GM19467 (cell line): ENCODE measurements around the gene FXYD1.
"Not testable (repeated sequence)": the region's sequence is repeated elsewhere in the genome, so short reads cannot be mapped to it uniquely, and the experiment has no call there.

Experiments
- ATAC-seq: cut with Tn5 transposase; IDR thresholded peaks from one replicate; pipeline ENCODE4 v1.9.1; 2021; ENCODE audit warnings: mild to moderate bottlenecking, moderate library complexity; ENCODE audit not compliant: unreplicated experiment

The FXYD1 gene

DNA sequence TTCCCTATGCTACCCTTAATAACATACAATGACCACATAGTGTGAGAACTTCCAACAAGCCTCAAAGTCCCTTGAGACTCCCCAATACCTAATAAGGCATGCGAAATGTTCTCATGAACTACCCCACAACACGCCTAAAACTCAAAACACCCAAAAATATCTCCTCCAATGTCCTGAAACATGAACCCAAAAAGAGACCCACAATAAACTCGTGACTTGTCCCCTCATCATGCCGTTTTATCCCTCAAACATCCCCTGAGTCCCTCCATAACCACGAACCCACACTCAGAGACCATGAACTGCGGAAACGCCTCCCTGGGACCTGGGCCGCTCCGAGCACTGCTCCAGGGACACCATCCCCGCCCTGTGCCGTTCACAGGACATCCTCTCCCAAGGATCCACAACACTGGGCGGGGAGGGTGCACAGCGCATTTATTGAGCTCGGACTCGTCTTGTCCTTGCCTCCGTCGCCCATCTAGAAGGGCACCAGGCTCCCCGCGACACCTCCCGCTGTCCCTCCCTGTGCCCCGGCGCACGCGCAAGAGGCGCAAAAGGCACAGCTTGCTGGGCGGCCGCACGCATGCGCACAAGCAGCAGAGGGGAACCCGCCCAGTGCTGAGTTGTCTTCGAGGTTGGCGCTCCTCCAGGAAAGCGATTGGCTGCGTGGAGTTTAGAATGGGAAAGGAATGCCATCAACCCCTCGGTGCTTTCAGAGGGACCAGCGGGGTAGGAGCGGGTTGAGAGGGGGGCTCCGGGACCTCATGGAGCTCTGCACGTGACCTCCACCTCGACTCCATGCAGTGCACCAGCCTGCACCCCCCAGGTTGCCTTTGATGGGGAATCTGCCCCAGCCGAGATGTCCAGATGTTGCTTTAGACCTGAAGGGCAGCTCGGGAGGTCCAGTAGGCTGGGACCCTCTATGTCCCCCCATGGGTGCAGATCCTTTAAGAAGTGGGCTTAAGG lies 14.2 kb upstream of the FXYD1 start:
- no peak for ATAC-seq

DNA sequence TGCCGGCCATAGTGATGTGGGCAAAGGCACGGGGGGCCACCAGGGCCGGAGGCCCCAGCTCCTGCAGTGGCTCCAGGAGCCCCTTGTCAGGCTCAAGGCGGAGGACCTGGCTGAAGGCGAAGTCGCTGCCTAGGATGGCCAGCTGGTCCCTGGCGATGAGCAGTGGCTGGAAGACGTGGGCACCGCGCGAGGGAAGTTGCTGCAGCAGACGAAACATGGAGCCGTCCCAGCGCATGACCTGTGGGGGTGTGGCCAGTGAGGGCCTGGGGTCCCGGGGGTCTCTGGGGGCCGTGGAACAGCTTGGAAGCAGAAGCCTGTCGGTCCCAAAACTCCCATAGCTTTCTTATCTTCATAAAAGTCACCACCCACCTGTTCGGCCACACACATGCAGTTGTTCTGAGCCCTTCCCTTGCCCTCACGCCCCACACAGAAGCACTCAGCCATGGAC lies 13.3 kb upstream of the FXYD1 start:
- ATAC-seq = no peak

GRCh38 chr19:35125749-35126623 lies 12.6 kb upstream of the FXYD1 start:
- ATAC-seq = no peak

GRCh38 chr19:35126624-35126959 lies 12.0 kb upstream of the FXYD1 start:
- no peak for ATAC-seq

DNA sequence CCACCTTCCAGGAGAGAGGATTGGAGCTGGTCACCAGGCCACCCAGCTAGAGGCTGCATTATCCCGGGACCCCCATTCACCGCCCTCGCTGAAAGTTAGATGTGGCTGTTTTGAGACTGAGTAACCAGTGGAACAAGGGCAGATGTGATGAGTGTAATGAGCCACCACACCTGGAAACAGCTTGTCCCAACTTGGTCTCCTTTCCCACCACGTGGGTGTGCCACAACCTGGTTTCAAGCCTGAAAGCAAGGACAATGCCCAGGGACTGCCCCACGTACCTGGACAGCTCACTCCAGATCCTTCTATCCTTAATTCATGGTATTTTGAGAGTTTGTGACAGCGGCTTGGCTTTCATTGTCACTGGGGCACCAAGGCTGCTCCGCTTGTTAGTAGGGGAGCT lies 10.8 kb upstream of the FXYD1 start:
- ATAC-seq = no peak

DNA sequence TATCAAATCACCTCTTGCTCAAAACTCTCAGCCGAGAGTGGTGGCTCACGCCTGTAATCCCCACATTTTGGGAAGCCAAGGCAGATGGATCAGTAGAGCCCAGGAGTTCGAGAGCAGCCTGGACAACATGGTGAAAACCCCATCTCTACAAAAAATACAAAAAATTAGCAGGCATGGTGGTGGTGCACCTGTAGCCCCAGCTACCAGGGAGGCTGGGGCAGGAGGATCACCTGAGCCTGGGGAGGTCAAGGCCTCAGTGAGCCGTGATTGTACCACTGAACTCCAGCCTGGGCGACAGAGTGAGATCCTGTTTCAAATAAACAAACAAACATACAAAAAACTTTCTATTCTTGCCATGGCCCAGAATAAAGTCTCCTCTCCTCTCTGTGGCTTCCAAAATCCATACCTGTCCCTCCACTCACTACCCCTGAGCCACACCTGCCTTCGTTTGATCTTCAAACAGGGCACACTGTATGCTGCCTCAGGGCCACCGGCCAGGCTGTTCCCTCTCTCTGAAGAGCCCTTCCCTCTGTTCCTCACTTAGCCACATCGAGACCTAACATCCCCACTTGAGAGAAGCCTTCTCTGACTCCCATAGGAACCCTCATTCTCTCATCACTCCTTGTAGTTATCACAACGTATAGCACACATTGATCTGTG lies 10.1 kb upstream of the FXYD1 start:
- no peak for ATAC-seq

- not testable (repeated sequence) for ATAC-seq
Measured at GRCh38 chr19:35129724-35130274, 8.8 kb upstream of the FXYD1 start.

DNA sequence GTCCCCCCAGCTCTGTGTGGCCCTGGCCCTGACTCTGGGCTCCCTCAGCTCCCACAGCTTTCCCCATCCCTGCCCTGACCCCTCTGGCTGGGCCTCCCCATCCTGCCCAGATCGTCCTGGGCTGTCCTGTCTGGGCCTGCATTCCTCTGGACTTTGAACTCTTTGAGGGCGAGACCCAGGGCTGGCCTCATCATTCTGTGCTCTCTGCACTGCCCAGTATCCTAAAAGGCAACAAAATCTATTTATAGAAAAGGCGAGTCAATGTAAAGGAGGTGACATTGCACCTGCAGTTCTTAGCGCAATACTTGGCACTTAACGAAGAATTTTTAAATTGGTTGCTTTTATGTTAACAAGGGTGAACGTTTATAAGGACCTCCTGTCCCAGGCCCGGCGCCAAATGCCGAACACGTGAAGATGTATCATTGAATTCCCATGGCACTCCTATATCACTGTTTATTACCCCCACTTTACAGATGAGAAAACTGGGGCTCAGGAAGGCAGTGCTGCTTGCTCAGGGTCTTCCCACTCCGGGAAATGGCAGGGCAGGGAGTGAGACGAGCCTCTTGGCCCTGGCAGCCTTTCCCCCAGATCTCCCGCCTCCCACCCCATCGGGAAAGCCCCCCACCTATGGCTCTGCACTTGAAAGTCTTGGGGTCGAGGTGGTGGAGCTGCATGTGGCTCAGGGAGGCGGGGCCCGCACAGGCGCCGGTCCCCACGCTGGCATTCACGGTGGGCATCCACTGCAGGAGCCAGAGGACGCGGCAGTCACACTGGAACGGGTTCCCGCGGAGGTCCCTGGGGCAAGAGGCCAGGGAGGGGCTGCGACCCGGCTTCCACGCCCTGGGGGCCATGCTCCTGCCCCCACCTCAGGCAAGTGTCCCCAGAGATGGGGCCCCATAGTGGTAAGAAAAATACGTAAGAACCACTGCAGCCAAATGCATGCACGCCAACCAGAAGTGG lies 7.6 kb upstream of the FXYD1 start:
- ATAC-seq = no peak

GRCh38 chr19:35132254-35132653 lies 6.4 kb upstream of the FXYD1 start:
- ATAC-seq = no peak

- no peak for ATAC-seq
Measured at GRCh38 chr19:35133826-35134225, 4.8 kb upstream of the FXYD1 start.

DNA sequence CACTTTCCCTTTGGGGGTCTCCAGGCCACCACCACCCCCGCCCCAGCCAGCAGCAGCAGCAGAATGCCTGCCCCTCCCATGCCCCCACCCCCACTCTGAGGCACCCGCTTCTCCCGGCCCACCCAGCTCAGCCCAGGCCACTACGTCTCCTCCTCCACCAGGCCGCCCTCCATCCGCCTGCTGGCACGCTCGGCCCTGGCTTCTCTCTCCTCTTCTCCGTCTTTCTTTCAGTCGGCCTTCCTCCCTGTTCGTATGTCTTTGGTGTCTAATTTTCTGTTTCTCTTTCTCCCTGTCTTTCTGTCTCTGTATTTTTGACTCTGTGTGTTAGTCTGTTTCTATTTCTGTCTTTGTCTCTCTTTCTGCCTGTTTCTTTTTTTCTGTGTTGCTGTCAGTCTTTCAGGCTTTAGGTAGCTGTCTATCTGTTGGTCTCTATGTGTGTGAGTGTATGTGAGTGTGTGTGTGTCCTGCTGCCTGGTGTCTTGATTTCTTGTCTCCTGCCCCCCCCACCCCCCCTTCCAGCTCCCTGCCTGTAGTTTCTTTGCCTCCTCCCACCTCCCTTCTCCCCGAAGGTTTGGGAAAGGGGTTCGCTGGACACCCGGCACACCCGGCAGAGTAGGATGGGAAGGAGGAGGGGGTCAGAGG lies 3.9 kb upstream of the FXYD1 start, which contains the start of gene LGI4:
Gene LGI4 (minus strand): TSS at position 459 of the 642 bp plus-strand sequence. CDS start 379 bp downstream, at position 80.
- ATAC-seq = no peak

GRCh38 chr19:35135389-35135909 lies 3.2 kb upstream of the FXYD1 start:
- no peak for ATAC-seq

GRCh38 chr19:35136231-35136630 lies 2.4 kb upstream of the FXYD1 start:
- no peak for ATAC-seq

- ATAC-seq = no peak
Measured at GRCh38 chr19:35136977-35137702, 1.5 kb upstream of the FXYD1 start.

- ATAC-seq = no peak
Measured at GRCh38 chr19:35140207-35140961, 1.8 kb downstream of the FXYD1 start.

- peak; percentile 59 for ATAC-seq
Measured at GRCh38 chr19:35140962-35141836, 2.6 kb downstream of the FXYD1 start.
